HepG2 (cell line): ENCODE data around the gene FLYWCH1. TPM values are rescaled to one million over a fixed set of nuclear protein-coding genes. Genes with fewer than 3 reads are reported as not detected.

Experiments
- CBX1 ChIP-seq: IDR thresholded peaks from one replicate; pipeline ENCODE4 v1.6.1; 2016; ENCODE audit warnings: antibody characterized with exemption, low read depth
- KLF11 ChIP-seq: IDR thresholded peaks from 2 replicates; pipeline ENCODE4 v1.6.1; 2016; ENCODE audit warnings: missing compliant biosample characterization
- NCOA2 ChIP-seq: sonication (generic); formaldehyde crosslinking; IDR thresholded peaks from 2 replicates; pipeline ENCODE4 v1.8.0; 2022; ENCODE audit warnings: inconsistent platforms
- SOX6 ChIP-seq, 2 experiments: fragments of 450-650 bp in 1 of 2; sonication (generic) in 1 of 2; formaldehyde crosslinking in 1 of 2; IDR thresholded peaks; 2 replicates each; pipeline versions ENCODE4 v1.4.0 to v1.6.1; 2017 to 2020; ENCODE audit warnings: antibody characterized with exemption in 1 of 2, mild to moderate bottlenecking in 1 of 2, missing genetic modification reagents in 1 of 2
- YEATS2 ChIP-seq: sonication (generic); formaldehyde crosslinking; IDR thresholded peaks from 2 replicates; pipeline ENCODE4 v1.4.0; 2020; ENCODE audit warnings: missing genetic modification reagents, borderline replicate concordance
- ZFP41 ChIP-seq: sonication (generic); formaldehyde crosslinking; IDR thresholded peaks from 2 replicates; pipeline ENCODE4 v1.4.0; 2020; ENCODE audit warnings: mild to moderate bottlenecking, missing genetic modification reagents, borderline replicate concordance
- ZNF350 ChIP-seq: sonication (generic); formaldehyde crosslinking; IDR thresholded peaks from 2 replicates; pipeline ENCODE4 v1.4.0; 2020; ENCODE audit warnings: mild to moderate bottlenecking, low read depth, missing genetic modification reagents, borderline replicate concordance
- polyA plus RNA-seq, 8 experiments: library from polyadenylated mRNA; depleted of rRNA in 3 of 8; stranded (reverse) in 7 of 8; unstranded in 1 of 8; fragments of >200 nt; fragmentation: Illumina TruSeq in 4 of 8; extraction: Trizol in 4 of 8; gene quantifications; 2 replicates each; pipeline versions ENCODE4 v1.2.1 to v1.2.3, GENCODE V29; 2011 to 2016; ENCODE audit warnings: low read depth in 4 of 8, missing spikeins in 1 of 8, mixed read lengths in 1 of 8; ENCODE audit not compliant: insufficient read depth in 1 of 8
- total RNA-seq, 5 experiments: library from RNA; depleted of rRNA; stranded (reverse); fragments of >200 nt; fragmentation: Illumina TruSeq; extraction: Trizol; gene quantifications; 2 replicates each; pipeline ENCODE4 v1.2.3, GENCODE V29; 2016; ENCODE audit warnings: low read depth in 1 of 5
- TF ChIP-seq, protein P1 (sequence below), 2 experiments: sonication (generic) in 1 of 2; formaldehyde crosslinking in 1 of 2; IDR thresholded peaks; 2 replicates each; pipeline versions ENCODE4 v1.4.0 to v1.6.1; 2016 to 2020; ENCODE audit warnings: borderline replicate concordance in 1 of 2, low read depth in 1 of 2, mild to moderate bottlenecking in 1 of 2, missing genetic modification reagents in 1 of 2
- TF ChIP-seq, protein P2 (sequence below): sonication (generic); formaldehyde crosslinking; IDR thresholded peaks from 2 replicates; pipeline ENCODE4 v1.4.0; 2020; ENCODE audit warnings: missing genetic modification reagents, mild to moderate bottlenecking, borderline replicate concordance
- TF ChIP-seq, protein P3 (sequence below): sonication (generic); formaldehyde crosslinking; IDR thresholded peaks from 2 replicates; pipeline ENCODE4 v1.5.0; 2020; ENCODE audit warnings: missing genetic modification reagents
- TF ChIP-seq, protein P4 (sequence below): IDR thresholded peaks from 2 replicates; pipeline ENCODE4 v1.6.1; 2016; ENCODE audit warnings: low read depth, control low read depth
- TF ChIP-seq, protein P5 (sequence below): sonication (generic); formaldehyde crosslinking; IDR thresholded peaks from 2 replicates; pipeline ENCODE4 v1.4.0; 2020; ENCODE audit warnings: missing genetic modification reagents
- TF ChIP-seq, protein P6 (sequence below): sonication (generic); formaldehyde crosslinking; IDR thresholded peaks from 2 replicates; pipeline ENCODE4 v1.5.1; 2020; ENCODE audit warnings: mild to moderate bottlenecking, missing genetic modification reagents

The FLYWCH1 gene
- total and polyA plus RNA-seq, 2 of the 13 experiments (the other 11 are each of a cell fraction or from before 2014, with no cell fraction given): 7.3 to 12.4 TPM

DNA sequence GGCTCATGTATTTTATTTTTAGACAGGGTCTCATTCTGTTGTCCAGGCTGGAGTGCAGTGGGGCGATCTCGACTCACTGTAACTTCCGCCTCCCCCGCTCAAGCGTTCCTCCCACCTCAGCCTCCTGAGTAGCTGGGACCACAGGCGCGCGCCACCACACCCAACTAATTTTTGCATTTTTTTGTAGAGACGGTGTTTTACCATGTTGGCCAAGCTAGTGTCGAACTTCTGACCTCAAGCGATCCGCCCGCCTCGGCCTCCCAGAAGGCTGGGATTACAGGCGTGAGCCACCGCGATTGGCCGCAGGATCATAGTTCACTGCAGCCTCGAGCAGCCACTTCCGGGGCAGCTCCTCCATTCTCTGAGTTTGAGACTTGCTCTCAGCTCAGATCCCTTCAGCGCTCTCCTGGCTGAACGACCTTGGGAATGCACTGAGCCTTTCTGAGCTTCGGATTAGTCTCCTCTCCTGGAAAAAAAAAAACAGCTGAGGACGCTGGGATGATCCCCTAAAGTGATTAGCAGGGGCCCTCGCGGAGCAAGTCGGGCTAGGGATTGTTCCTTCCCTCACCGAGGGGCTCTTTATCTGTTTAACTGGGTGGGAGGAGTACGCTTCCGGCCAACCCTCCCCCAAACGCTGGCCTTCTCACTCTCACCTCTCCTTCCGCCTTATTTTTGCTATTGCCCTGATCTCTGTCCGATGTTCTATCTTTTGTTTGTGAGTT, 69.6 kb downstream of the FLYWCH1 start (continued):
- TF ChIP-seq, protein P1, sequence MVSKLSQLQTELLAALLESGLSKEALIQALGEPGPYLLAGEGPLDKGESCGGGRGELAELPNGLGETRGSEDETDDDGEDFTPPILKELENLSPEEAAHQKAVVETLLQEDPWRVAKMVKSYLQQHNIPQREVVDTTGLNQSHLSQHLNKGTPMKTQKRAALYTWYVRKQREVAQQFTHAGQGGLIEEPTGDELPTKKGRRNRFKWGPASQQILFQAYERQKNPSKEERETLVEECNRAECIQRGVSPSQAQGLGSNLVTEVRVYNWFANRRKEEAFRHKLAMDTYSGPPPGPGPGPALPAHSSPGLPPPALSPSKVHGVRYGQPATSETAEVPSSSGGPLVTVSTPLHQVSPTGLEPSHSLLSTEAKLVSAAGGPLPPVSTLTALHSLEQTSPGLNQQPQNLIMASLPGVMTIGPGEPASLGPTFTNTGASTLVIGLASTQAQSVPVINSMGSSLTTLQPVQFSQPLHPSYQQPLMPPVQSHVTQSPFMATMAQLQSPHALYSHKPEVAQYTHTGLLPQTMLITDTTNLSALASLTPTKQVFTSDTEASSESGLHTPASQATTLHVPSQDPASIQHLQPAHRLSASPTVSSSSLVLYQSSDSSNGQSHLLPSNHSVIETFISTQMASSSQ (IDR thresholded peaks at IDR 0.05; ENCODE audit: low read depth): no peak
- TF ChIP-seq, protein P1 (CRISPR knock-in tag; IDR thresholded peaks at IDR 0.05; ENCODE audit: borderline replicate concordance): no peak
- TF ChIP-seq, protein P2, sequence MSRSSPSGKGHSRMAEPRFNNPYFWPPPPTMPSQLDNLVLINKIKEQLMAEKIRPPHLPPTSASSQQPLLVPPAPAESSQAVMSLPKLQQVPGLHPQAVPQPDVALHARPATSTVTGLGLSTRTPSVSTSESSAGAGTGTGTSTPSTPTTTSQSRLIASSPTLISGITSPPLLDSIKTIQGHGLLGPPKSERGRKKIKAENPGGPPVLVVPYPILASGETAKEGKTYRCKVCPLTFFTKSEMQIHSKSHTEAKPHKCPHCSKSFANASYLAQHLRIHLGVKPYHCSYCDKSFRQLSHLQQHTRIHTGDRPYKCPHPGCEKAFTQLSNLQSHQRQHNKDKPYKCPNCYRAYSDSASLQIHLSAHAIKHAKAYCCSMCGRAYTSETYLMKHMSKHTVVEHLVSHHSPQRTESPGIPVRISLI (CRISPR knock-in tag): no peak; the same call in 1 of the 2 replicates
- TF ChIP-seq YEATS2 (CRISPR knock-in tag) (no peak), CBX1 (peak; percentile 44), ZNF350 (CRISPR knock-in tag) (peak; percentile 73; the same call in 1 of the 2 replicates), KLF11 (CRISPR knock-in tag) (no peak), SOX6 (IDR thresholded peaks at IDR 0.05) (no peak), SOX6 (CRISPR knock-in tag; IDR thresholded peaks at IDR 0.05) (peak; percentile 37; the same call in 1 of the 2 replicates), NCOA2 (peak; percentile 50; the same call in 1 of the 2 replicates), ZFP41 (CRISPR knock-in tag) (no peak)
- TF ChIP-seq, protein P3, sequence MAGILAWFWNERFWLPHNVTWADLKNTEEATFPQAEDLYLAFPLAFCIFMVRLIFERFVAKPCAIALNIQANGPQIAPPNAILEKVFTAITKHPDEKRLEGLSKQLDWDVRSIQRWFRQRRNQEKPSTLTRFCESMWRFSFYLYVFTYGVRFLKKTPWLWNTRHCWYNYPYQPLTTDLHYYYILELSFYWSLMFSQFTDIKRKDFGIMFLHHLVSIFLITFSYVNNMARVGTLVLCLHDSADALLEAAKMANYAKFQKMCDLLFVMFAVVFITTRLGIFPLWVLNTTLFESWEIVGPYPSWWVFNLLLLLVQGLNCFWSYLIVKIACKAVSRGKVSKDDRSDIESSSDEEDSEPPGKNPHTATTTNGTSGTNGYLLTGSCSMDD (CRISPR knock-in tag): no peak
- TF ChIP-seq, protein P4, sequence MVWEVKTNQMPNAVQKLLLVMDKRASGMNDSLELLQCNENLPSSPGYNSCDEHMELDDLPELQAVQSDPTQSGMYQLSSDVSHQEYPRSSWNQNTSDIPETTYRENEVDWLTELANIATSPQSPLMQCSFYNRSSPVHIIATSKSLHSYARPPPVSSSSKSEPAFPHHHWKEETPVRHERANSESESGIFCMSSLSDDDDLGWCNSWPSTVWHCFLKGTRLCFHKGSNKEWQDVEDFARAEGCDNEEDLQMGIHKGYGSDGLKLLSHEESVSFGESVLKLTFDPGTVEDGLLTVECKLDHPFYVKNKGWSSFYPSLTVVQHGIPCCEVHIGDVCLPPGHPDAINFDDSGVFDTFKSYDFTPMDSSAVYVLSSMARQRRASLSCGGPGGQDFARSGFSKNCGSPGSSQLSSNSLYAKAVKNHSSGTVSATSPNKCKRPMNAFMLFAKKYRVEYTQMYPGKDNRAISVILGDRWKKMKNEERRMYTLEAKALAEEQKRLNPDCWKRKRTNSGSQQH (CRISPR knock-in tag): peak; percentile 72; the same call in 1 of the 2 replicates
- TF ChIP-seq, protein P5, sequence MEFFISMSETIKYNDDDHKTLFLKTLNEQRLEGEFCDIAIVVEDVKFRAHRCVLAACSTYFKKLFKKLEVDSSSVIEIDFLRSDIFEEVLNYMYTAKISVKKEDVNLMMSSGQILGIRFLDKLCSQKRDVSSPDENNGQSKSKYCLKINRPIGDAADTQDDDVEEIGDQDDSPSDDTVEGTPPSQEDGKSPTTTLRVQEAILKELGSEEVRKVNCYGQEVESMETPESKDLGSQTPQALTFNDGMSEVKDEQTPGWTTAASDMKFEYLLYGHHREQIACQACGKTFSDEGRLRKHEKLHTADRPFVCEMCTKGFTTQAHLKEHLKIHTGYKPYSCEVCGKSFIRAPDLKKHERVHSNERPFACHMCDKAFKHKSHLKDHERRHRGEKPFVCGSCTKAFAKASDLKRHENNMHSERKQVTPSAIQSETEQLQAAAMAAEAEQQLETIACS: no peak; the same call in 1 of the 2 replicates
- TF ChIP-seq, protein P6, sequence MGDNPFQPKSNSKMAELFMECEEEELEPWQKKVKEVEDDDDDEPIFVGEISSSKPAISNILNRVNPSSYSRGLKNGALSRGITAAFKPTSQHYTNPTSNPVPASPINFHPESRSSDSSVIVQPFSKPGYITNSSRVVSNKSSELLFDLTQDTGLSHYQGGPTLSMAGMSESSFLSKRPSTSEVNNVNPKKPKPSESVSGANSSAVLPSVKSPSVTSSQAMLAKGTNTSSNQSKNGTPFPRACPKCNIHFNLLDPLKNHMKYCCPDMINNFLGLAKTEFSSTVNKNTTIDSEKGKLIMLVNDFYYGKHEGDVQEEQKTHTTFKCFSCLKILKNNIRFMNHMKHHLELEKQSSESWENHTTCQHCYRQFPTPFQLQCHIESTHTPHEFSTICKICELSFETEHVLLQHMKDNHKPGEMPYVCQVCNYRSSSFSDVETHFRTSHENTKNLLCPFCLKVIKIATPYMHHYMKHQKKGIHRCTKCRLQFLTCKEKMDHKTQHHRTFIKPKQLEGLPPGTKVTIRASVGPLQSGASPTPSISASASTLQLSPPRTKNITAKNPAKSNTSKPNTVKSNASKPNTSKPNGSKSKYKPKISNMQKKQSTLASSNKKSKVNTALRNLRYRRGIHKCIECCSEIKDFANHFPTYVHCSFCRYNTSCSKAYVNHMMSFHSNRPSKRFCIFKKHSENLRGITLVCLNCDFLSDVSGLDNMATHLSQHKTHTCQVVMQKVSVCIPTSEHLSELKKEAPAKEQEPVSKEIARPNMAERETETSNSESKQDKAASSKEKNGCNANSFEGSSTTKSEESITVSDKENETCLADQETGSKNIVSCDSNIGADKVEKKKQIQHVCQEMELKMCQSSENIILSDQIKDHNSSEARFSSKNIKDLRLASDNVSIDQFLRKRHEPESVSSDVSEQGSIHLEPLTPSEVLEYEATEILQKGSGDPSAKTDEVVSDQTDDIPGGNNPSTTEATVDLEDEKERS (CRISPR knock-in tag): peak; percentile 94
